DMS 273 (cell line): ENCODE results near the gene RCAN1.

Experiments used
- DNase-seq: peaks from one replicate; lab custom pipeline; 2025; ENCODE audit not compliant: unreplicated experiment; lab: John Stamatoyannopoulos, UW

RCAN1 gene

GRCh38 chr21:34544032-34544496 lies 70.8 kb downstream of the RCAN1 start:
- peak; percentile 90 for DNase-seq

- DNase-seq, result no peak
Observed at GRCh38 chr21:34543017-34543416, 71.9 kb downstream of the RCAN1 start.

- no peak for DNase-seq
Observed at GRCh38 chr21:34540206-34540605, 74.7 kb downstream of the RCAN1 start.

- no peak for DNase-seq
Observed at GRCh38 chr21:34537838-34538237, 77.1 kb downstream of the RCAN1 start.

GRCh38 chr21:34536820-34537219 lies 78.1 kb downstream of the RCAN1 start:
- no peak for DNase-seq

- no peak for DNase-seq
Observed at GRCh38 chr21:34536311-34536710, 78.6 kb downstream of the RCAN1 start.

- DNase-seq, result no peak
Observed at GRCh38 chr21:34535886-34536285, 79.0 kb downstream of the RCAN1 start.

- no peak for DNase-seq
Observed at GRCh38 chr21:34534522-34534921, 80.4 kb downstream of the RCAN1 start.

- no peak for DNase-seq
Observed at GRCh38 chr21:34533938-34534337, 81.0 kb downstream of the RCAN1 start.

- no peak for DNase-seq
Observed at GRCh38 chr21:34531399-34531798, 83.5 kb downstream of the RCAN1 start.

GRCh38 chr21:34530261-34530660 lies 84.7 kb downstream of the RCAN1 start:
- no peak for DNase-seq

GRCh38 chr21:34528131-34528561 lies 86.8 kb downstream of the RCAN1 start:
- no peak for DNase-seq

- DNase-seq, result peak; percentile 69
Observed at GRCh38 chr21:34526618-34527290, 88.2 kb downstream of the RCAN1 start.

GRCh38 chr21:34526241-34526617 lies 88.7 kb downstream of the RCAN1 start:
- DNase-seq, result no peak

- no peak for DNase-seq
Observed at GRCh38 chr21:34524646-34525601, 90.0 kb downstream of the RCAN1 start.

- DNase-seq, result no peak
Observed at GRCh38 chr21:34523019-34523555, 91.8 kb downstream of the RCAN1 start.

- DNase-seq, result no peak
Observed at GRCh38 chr21:34522284-34522683, 92.6 kb downstream of the RCAN1 start.

GRCh38 chr21:34521561-34521960 lies 93.4 kb downstream of the RCAN1 start:
- DNase-seq, result no peak

- DNase-seq, result no peak
Observed at GRCh38 chr21:34520764-34521508, 94.0 kb downstream of the RCAN1 start.

- no peak for DNase-seq
Observed at GRCh38 chr21:34520281-34520680, 94.6 kb downstream of the RCAN1 start.

- no peak for DNase-seq
Observed at GRCh38 chr21:34519694-34520093, 95.2 kb downstream of the RCAN1 start.
